ENCODE measurements around the gene TMEM140.

TMEM140 gene

GRCh38 chr7:135177028-135177696 lies 29.3 kb downstream of the TMEM140 start:
- no peaks in the 10 kb centered on the region; the same call in 1 of the 2 replicates for H3K36me3 ChIP-seq (replicated peaks; ENCODE audit: insufficient read depth, low read length)
- no peaks in the 10 kb centered on the region for H3K9me2 ChIP-seq (replicated peaks; ENCODE audit: insufficient read depth, low read length)
- no peak overlapping the region for H3K4me3 ChIP-seq (ENCODE audit: low read length)
- no peak for DNase-seq
- no peaks in the 10 kb centered on the region for H3K4me1 ChIP-seq (ENCODE audit: low read length)
- H4K20me1 ChIP-seq (ENCODE audit: insufficient read depth, low read length), result no peaks in the 10 kb centered on the region
- no peaks in the 10 kb centered on the region for H3K27me3 ChIP-seq (replicated peaks; ENCODE audit: insufficient read depth, low read length)
- no peak overlapping the region for H3K27ac ChIP-seq (ENCODE audit: low read length)
- H3K9ac ChIP-seq (ENCODE audit: low read length), result no peak overlapping the region
- no peak overlapping the region for H3K4me2 ChIP-seq (ENCODE audit: low read depth, low read length)
- TF ChIP-seq EZH2 (optimal IDR thresholded peaks at IDR 0.05; ENCODE audit: low read depth, low read length) (no peak), CTCF (IDR thresholded peaks at IDR 0.05; ENCODE audit: low read length) (no peak), EZH2phosphoT487 (IDR thresholded peaks at IDR 0.05; ENCODE audit: low read length) (no peak)
- no peaks in the 10 kb centered on the region for H3K79me2 ChIP-seq (ENCODE audit: low read length)
- H3F3A ChIP-seq (ENCODE audit: insufficient read depth, low read length), result no peaks in the 10 kb centered on the region
- H3K9me3 ChIP-seq (replicated peaks; ENCODE audit: insufficient read depth, low read length), result 0 out of 2 replicates have a peak, but pooled peaks cover 3% of the 10 kb centered on the region
- no peak overlapping the region for H2AFZ ChIP-seq (ENCODE audit: low read length)

- Histone ChIP-seq H3K27ac (ENCODE audit: low read length) (no peak overlapping the region), H3K4me1 (ENCODE audit: low read length) (no peaks in the 10 kb centered on the region)
These were observed 30.5 kb downstream of the TMEM140 start for GRCh38 chr7:135178364-135178763.

GRCh38 chr7:135179321-135179925 lies 31.6 kb downstream of the TMEM140 start:
- no peak for DNase-seq
- no peak overlapping the region for H2AFZ ChIP-seq (ENCODE audit: low read length)
- H3K4me2 ChIP-seq (ENCODE audit: low read depth, low read length), result no peak overlapping the region
- H3K9me2 ChIP-seq (replicated peaks; ENCODE audit: insufficient read depth, low read length), result no peaks in the 10 kb centered on the region
- no peaks in the 10 kb centered on the region; the same call in 1 of the 2 replicates for H3K36me3 ChIP-seq (replicated peaks; ENCODE audit: insufficient read depth, low read length)
- H3K79me2 ChIP-seq (ENCODE audit: low read length), result no peaks in the 10 kb centered on the region
- H3K9ac ChIP-seq (ENCODE audit: low read length), result no peak overlapping the region
- TF ChIP-seq EZH2 (optimal IDR thresholded peaks at IDR 0.05; ENCODE audit: low read depth, low read length) (no peak), CTCF (IDR thresholded peaks at IDR 0.05; ENCODE audit: low read length) (no peak), EZH2phosphoT487 (IDR thresholded peaks at IDR 0.05; ENCODE audit: low read length) (no peak)
- 0 out of 2 replicates have a peak, but pooled peaks cover 3% of the 10 kb centered on the region for H3K9me3 ChIP-seq (replicated peaks; ENCODE audit: insufficient read depth, low read length)
- H3K4me1 ChIP-seq (ENCODE audit: low read length), result no peaks in the 10 kb centered on the region
- no peaks in the 10 kb centered on the region for H4K20me1 ChIP-seq (ENCODE audit: insufficient read depth, low read length)
- H3K27ac ChIP-seq (ENCODE audit: low read length), result no peak overlapping the region
- no peaks in the 10 kb centered on the region for H3K27me3 ChIP-seq (replicated peaks; ENCODE audit: insufficient read depth, low read length)
- no peaks in the 10 kb centered on the region for H3F3A ChIP-seq (ENCODE audit: insufficient read depth, low read length)
- H3K4me3 ChIP-seq (ENCODE audit: low read length), result no peak overlapping the region

More at GRCh38 chr7:135178364-135178763, 30.5 kb downstream of the TMEM140 start:
- no peak overlapping the region for H3K4me3 ChIP-seq (ENCODE audit: low read length)
- H3K4me2 ChIP-seq (ENCODE audit: low read depth, low read length), result no peak overlapping the region
- H3K9me2 ChIP-seq (replicated peaks; ENCODE audit: insufficient read depth, low read length), result no peaks in the 10 kb centered on the region
- no peaks in the 10 kb centered on the region for H3F3A ChIP-seq (ENCODE audit: insufficient read depth, low read length)
- no peaks in the 10 kb centered on the region for H4K20me1 ChIP-seq (ENCODE audit: insufficient read depth, low read length)
- DNase-seq, result no peak
- no peaks in the 10 kb centered on the region for H3K27me3 ChIP-seq (replicated peaks; ENCODE audit: insufficient read depth, low read length)
- no peak overlapping the region for H3K9ac ChIP-seq (ENCODE audit: low read length)
- 0 out of 2 replicates have a peak, but pooled peaks cover 3% of the 10 kb centered on the region for H3K9me3 ChIP-seq (replicated peaks; ENCODE audit: insufficient read depth, low read length)
- no peaks in the 10 kb centered on the region for H3K79me2 ChIP-seq (ENCODE audit: low read length)
- no peaks in the 10 kb centered on the region; the same call in 1 of the 2 replicates for H3K36me3 ChIP-seq (replicated peaks; ENCODE audit: insufficient read depth, low read length)
- no peak overlapping the region for H2AFZ ChIP-seq (ENCODE audit: low read length)
- TF ChIP-seq EZH2phosphoT487 (IDR thresholded peaks at IDR 0.05; ENCODE audit: low read length), result no peak
- TF ChIP-seq EZH2 (optimal IDR thresholded peaks at IDR 0.05; ENCODE audit: low read depth, low read length), result no peak
- TF ChIP-seq CTCF (IDR thresholded peaks at IDR 0.05; ENCODE audit: low read length), result no peak

Measured in MM.1S (cell line).